ENCODE measurements around the gene AP5S1.

The AP5S1 gene

DNA sequence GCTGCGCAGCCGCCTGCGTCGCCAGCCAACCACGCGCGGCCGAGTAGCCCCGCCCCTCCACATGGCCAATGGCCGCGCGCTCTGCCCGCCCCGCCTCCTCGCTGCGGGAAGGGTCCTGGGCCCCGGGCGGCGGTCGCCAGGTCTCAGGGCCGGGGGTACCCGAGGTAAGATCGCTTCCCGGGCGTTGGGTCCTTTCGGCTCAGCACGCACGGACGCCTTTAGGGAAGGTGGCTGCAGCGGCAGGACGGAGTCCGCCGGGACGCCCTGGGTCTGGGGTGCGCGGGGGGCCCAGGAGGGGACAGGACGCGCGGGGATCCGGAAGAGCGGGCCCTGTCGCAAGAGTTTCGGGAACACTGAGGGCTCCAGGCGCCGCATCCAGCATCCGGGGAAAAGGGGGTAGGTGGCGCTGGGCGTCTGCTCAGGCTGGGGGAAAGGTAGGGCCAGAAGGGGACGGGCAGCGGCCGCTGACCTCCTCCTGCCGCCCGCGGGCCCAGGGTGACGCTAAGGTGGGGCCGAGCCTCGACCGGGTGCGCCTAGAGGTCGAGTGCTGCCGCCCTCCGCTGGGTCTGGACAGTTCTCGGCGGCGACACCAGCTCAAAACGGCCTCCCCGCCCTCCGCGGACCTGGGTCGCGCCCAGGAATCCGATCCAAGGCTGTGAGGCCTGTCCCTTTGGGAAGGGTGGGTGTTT, 26.5 kb downstream of the AP5S1 start, which contains the start of gene MAVS:
Gene MAVS (plus strand): TSS at position 95 of the 689 bp plus-strand sequence. CDS start 7,791 bp downstream, outside the sequence.
- peak; percentile 76 for DNase-seq

DNA sequence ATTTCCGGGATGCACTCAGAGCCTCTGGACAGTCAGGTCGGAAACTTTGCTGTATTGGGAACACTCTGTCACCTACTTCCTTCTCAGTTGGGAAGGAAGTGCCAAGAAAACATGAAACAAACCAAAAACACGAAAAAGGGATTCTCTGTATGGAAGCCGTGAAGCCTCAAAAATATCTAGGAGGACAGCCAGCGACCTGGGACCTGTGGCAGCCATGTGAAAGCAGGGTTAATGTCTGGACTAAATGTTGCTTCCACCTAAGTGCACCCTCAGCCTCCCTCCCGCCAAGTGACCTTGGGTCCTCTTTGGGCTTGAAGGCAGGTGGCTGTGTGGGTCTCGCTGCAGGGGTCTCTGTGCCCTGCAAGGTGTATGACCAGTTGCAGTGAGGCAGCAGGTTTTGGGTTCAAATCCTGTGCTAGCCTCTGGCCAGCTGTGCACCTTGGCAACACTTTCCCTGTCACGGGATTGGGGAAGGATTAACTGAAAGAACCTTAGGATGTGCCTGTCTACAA, 27.1 kb downstream of the AP5S1 start:
- DNase-seq = no peak

DNA sequence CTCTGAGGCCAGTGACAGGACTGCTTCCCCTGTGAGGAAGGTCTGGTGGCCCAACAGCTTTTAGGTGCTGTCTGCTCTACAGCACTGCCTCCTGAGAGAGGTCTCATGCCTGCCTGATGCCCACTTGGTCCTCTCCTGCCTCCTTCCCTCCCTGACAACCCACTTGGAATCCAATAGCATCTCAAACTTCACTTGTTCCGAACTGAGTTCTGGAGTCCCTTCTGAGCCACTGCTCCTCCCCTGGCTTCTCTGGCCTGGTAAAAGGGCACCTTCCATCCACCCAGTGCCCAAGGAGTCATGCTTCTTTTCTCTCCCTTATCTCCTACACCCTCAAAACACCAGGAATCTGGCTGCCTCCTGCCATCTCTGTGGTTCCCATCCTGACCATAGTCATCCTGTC, 28.2 kb downstream of the AP5S1 start:
- no peak for DNase-seq

DNA sequence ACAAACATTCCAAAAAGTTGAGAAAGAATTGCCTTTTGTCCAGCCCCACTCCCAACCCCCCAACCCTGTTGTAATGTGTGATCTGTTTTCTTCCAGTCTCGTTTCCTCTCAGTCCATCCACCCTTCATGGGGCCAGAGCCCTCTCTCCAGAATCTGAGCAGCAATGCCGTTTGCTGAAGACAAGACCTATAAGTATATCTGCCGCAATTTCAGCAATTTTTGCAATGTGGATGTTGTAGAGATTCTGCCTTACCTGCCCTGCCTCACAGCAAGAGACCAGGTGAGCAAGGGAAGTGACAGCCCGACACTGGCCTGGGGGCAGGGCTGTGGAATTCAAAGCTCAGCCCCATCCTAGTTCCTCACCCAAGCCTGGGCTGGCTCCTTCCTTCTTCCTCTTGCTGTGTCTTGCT, 34.1 kb downstream of the AP5S1 start:
- DNase-seq = no peak

DNA sequence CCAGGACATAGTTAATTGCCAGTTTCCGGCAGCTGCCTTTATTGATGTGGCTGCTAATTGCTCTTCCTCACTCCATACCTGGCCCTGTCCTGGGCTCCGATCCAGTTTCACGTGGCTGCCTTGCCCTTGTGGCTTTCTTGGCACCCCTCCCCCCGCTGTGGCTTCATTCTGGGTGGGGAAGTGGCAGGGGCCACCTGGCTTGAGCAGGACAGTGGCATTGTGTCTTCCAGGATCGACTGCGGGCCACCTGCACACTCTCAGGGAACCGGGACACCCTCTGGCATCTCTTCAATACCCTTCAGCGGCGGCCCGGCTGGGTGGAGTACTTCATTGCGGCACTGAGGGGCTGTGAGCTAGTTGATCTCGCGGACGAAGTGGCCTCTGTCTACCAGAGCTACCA, 37.1 kb downstream of the AP5S1 start:
- DNase-seq = no peak

DNA sequence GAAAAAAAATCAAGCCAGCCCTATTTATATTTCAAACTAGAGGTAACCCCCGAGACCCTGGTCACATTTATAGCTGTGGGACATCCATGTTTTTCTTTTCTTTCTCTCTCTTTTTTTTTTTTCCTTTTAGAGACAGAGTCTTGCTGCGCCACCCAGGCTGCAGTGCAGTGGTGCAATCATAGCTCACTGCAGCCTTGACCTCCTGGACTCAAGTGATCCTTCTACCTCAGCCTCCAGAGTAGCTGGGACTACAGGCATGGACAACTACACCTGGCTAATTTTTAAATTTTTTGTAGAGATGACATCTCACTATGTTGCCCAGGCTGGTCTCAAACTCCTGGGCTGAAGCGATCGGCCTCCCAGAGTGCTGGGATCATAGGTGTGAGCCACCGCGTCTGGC, 38.3 kb downstream of the AP5S1 start:
- no peak for DNase-seq

DNA sequence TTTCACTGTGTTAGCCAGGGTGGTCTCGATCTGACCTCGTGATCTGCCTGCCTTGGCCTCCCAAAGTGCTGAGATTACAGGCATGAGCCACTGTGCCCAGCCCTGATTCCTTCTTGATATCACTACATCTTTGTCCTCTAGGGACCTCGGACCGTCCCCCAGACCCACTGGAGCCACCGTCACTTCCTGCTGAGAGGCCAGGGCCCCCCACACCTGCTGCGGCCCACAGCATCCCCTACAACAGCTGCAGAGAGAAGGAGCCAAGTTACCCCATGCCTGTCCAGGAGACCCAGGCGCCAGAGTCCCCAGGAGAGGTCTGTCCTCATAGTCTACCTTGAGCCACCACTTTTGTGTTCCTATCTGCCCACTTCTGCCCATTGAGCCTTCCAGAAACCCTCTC, 40.8 kb downstream of the AP5S1 start:
- no peak for DNase-seq

DNA sequence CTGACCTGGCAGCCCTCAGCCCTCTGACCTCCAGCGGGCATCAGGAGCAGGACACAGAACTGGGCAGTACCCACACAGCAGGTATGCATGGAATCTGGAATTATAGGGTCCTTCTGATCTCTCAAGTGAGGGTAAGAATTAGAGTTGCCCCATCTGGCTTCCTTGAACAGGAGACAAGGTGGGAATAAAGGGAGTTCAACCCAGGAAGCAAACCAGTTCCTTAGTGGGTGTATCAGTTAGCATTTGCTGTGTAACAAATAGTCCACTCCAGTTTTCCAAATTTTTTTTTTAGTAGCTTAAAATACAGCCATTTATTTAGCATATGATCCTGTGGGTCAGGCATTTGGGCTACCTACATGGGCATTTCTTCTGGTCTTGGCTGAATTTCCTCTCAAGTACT, 42.0 kb downstream of the AP5S1 start:
- no peak for DNase-seq

DNA sequence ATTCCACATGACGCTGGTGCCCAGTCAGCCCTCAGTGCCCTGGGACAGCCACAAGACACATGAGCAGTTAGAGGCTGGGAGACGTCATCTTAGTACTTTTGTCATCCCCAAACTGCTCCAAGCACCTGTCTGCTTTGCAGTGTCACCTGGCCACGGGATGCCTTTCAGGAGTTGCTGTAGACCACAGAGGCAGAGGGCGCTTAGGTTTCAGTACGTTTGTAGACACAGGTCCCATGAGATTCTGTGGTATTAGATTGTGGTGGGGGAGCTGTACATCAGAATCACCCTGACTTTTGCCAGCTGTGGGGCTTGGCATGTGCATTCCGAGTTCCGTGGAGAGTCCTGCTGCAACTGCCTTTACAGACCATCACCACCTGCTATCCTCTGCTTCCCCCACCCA, 43.0 kb downstream of the AP5S1 start:
- no peak for DNase-seq

DNA sequence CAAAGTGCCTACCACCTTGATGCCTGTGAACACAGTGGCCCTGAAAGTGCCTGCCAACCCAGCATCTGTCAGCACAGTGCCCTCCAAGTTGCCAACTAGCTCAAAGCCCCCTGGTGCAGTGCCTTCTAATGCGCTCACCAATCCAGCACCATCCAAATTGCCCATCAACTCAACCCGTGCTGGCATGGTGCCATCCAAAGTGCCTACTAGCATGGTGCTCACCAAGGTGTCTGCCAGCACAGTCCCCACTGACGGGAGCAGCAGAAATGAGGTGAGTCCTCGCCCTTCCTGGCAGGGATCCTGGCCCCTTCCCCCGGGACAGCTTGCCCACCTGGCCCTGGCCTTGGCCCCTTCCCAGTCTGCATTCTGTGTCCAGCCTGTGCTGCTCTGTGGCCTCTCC, 44.2 kb downstream of the AP5S1 start:
- no peak for DNase-seq

DNA sequence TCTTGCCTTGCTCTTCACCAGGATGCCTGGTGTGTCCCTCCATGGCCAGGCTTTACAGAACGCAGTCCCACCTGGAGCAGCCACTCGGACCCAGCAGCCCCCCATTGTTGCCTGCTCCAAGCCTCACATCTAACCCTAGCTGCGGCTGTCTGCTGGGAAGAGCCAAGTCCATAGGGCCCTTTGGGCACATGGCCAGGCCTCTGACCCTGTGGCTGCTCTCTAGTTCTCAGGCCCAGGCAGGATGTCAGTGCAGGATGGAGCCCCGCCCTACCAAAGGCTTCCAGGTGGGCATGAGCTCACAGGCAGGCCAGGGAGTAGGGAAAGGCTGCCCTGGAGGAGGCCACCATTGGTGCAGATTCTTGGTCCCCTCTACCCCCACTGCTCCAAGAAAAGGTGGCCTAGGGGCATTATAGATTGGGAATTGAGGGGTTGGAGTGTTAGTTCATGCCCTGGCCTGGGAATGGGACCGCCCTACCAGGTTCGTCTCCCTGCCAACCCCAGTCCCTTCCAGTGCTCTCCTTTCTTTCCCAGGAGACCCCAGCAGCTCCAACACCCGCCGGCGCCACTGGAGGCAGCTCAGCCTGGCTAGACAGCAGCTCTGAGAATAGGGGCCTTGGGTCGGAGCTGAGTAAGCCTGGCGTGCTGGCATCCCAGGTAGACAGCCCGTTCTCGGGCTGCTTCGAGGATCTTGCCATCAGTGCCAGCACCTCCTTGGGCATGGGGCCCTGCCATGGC, 45.0 kb downstream of the AP5S1 start:
- DNase-seq = no peak

DNA sequence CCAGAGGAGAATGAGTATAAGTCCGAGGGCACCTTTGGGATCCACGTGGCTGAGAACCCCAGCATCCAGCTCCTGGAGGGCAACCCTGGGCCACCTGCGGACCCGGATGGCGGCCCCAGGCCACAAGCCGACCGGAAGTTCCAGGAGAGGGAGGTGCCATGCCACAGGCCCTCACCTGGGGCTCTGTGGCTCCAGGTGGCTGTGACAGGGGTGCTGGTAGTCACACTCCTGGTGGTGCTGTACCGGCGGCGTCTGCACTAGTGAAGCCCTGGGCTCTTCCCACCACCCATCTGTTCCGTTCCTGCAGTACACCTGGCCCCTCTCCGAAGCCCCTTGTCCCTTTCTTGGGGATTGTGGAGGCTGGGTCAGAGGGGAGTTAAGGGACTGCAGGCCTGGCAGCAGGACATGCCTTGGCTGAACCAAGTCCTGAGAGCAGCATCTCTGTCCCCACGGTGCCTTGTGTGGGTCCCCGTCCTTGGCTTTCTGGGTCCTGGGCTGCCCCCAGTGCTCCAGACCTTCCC, 45.6 kb downstream of the AP5S1 start:
- no peak for DNase-seq

DNA sequence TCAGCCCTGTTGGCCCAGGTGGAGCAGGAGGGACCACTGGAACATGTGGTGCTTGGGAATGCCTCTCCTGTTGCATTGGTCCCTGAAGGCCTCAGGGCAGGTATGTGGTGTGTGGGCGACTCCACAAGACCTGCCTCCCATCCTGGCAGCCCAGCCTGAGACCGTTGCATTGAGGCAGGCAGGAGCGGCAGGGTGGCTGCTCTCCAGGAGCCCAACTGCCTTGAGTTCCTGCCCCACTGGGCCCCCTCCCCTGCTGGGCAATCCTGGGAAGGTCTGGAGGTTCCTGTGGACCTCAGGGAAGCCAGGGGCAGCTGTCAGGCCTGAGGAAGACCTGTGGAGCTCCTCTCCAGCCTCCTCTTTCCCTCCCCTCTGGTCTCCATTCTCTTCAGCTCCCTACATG, 46.1 kb downstream of the AP5S1 start:
- no peak for DNase-seq

DNA sequence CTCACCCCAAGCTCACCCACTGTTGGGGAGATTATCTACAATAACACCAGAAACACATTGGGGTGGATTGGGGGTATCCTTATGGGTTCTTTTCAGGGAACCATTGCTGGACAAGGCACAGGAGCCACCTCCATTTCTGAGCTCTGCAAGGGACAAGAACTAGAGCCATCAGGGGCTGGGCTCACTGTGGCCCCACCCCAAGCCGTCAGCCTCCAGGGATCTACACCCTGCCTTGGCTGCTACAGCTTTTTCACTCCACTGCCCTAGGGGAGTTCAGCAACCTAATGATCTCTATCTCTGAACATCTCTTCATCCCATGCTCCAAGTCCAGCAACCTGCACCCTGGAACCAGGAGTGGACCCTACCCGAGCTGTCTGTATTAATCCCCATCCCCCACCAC, 47.5 kb downstream of the AP5S1 start:
- DNase-seq = no peak

DNA sequence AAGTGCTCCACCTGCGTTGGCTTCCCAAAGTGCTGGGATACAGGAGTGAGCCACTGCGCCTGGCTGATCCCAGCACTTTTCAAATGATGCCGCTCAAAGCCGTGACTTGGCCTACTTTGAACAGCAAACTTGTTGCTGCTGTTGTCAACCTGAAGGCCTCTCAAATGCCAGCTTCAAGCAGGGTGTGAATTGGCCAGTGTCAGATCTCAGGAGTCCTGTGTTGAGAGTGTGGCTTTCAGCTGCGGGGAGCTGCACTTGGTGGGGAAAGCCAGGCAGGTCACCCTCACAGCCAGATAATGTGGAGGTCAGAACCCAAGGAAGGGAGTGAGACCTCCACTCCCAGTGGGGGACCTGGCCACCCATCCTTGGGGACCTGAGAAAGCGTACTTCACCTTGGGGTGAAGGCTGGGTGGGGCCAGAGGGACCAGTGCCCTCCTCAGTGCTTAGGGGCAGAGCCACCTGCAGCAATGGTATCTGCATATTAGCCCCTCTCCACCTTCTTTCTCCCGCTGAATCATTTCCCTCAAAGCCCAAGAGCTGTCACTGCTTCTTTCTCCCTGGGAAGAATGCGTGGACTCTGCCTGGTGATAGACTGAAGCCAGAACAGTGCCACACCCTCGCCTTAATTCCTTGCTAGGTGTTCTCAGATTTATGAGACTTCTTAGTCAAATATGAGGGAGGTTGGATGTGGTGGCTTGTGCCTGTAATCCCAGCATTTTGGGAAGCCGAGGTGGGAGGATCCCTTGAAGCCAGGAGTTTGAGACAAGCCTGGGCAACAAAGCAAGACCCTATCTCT, 49.7 kb downstream of the AP5S1 start:
- DNase-seq = no peak

DNA sequence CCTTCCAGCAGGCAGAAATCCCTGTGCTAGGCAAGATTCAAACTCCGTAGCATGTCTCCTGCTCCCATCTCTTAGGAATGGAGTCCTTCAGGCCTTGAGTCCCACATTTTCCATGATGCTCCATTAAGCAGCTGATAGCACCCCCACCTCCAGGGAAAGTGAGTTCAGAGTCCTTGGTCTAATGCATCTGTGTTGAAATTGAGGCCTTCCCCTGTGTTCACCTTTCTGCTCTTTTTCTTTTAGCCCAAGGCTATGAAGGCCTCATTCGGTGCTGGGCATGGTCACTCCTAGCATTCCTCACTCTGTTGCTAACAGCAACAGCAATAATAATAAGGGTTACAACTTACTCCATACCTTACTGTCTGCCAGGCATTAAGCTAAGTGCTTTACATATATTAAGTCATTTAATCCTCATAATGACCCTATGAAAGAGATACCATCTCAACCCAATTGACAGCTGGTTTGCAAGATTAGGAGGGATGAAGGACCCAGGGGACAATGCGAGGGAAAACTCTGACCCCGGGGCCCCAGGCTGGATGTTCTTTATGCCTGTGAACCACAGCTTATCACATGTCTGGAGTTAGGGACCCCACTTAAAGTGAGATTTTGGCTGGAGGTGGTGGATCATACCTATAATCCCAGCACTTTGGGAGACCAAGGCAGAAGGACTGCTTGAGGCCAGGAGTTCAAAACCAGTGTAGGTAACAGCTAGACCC, 51.4 kb downstream of the AP5S1 start:
- no peak for DNase-seq

DNA sequence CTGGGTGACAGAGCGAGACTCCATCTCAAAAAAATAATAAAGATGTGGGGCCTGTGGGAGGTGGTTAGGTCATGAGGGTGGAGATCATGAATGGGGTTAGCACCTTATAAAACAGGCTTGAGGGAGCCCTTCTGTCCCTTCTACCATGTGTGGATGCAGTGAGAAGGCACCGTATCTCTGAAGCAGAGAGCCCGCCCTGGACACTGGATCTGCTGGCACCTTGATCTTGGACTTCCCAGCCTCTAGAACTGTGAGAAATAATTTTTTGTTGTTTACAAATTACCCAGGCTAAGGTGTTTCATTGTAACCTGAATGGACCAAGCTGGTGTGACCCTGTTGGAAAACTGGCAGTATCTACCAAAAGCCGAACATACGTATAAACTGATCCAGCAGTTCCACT, 53.2 kb downstream of the AP5S1 start:
- no peak for DNase-seq

DNA sequence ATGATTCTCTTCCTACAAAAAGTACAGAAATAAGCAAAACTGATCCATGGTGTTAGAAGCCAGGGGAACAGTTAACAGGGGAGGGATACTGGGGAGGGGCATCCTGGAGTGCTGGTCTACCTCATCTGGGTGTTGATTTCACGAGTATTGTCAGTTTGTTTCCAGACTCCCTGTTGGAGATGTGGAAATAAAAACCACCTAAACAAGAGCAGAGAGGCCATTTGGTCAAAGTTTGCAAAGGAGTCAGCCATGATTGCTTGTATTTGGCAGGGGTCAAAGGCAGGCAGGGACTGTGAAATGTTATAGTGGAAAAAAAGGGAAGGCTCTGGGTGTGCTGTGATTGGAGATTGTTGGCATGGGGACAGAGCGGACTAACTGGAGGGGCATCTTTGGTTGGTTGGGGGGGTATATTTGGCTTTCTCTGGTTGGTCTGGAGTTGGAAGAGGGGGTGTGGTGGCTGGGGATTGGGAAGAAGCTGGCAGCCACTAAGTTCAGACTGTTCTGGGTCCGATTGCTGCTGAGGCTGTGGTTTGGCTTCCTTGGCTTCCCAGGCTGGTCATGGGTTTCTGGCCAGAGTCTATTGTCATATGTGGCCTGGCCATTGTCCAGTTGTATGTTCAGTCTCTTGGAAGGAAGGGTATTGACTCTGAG, 54.0 kb downstream of the AP5S1 start:
- DNase-seq = no peak

DNA sequence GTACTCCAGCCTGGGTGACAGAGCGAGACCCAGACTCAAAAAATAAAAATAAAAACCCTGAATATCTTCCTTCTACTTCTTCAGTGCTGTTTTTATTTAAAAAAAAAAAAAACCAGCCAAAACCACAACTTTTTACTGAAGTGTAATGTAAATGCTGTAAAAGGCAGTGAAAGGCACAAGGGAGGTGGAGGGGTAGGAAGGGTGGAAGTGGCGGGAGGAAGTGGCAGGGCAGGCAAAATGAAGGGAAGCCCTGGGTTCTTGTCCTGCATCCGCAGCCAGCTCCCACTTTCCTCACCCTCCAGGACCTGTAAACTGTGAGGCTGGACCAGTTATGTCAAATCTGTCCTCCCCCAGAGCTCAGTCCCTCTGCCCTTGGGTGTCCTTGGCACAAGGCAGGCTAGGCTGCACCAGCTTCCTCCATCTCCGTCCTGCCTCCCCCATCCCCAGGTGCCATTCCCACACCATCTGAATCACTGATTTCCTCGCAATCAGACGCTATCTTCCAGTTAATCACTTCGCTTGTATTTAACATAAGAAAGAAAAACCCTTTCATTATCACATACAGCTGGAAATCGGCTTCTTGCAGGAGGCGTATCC, 55.1 kb downstream of the AP5S1 start:
- DNase-seq = no peak

DNA sequence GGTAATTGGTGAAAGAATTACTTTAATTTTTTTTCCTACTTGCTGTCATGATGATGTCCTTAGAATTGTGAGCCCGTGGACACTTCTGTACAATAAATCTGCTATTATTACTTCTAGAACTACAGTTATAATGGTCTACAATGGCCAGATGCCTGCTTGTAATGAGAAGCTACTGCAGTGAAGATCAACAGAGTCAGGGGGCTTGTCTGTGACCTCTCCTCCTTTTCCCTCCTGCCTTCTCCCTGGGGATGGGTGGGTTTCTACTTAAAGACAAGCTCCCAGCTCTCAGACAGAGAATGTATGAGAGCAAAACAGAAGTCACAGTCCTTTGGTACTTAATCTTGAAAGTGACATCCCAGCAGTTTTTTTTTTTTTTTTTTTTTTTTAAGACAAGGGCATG, 55.7 kb downstream of the AP5S1 start:
- DNase-seq = no peak

DNA sequence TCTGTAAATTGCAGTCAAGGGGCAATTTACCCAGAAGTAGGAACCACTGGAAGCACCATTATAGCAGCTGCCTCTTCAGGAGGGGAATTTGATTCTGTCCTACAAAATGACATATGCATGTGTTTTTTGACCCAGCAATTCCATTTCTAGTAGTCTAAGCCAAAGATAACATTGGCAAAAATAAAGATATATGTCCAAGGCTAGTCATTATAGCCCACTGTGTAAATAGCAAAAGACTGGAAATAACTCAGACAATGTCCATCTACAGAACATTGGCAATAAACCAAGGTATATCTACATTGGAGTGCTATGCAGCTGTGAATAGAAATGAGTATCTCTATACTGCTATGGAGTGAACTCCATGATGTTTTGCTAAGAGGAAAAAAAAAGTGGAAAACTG, 56.3 kb downstream of the AP5S1 start:
- DNase-seq = no peak

Measured in activated CD4-positive, alpha-beta T cell treated with anti-CD3 and anti-CD28 coated beads for 1 hour (primary cell).